NCI-H187 (cell line): ENCODE data around the gene FBRSL1.
"Not testable (repeated sequence)": the region's sequence is repeated elsewhere in the genome, so short reads cannot be mapped to it uniquely, and the experiment has no call there.

Experiments used
- DNase-seq, 2 experiments: peaks; one replicate each; lab custom pipeline; 2025; lab: John Stamatoyannopoulos, UW

FBRSL1 gene

DNA sequence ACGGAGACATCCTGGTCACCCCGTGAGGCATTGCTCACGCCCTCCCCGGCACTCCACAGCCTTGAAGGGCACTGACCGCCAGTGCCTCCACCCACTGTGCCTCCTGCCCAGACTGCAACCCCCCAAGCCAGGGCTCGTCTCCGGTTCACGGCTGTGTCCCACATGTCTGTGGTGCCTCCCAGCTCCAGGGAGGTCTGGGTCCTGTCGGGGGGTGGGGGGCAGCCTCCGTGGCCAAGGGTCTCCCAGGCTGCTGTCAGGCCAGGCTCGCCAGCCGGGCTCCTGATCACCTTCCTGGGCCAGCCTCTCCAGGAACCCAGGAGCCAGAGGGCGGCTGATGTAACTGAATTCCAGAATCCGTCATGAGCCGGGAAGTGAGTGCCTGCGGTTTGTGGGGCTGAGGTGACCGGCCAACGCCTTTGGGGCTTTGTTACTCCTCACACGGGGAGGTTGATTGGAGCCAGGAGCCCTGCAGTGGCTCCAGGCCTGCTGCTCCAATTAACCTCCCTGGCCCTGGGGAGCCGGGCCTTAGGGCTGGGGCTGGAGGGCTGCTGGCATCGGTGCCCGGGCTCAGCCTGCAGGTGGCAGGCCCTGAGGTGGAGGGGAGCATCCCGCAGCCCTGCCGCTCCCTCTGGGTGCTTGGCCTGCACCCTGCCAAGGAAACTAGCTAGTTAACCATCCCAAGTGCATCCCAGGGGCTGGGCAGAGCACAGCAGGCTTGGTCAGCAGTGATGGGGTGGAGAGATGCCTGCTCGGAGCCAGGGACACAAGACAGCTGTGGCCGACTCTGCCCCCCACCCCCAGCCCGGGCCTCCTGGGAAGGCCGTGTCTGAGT lies 36.4 kb upstream of the FBRSL1 start:
- DNase-seq, result no peak

DNA sequence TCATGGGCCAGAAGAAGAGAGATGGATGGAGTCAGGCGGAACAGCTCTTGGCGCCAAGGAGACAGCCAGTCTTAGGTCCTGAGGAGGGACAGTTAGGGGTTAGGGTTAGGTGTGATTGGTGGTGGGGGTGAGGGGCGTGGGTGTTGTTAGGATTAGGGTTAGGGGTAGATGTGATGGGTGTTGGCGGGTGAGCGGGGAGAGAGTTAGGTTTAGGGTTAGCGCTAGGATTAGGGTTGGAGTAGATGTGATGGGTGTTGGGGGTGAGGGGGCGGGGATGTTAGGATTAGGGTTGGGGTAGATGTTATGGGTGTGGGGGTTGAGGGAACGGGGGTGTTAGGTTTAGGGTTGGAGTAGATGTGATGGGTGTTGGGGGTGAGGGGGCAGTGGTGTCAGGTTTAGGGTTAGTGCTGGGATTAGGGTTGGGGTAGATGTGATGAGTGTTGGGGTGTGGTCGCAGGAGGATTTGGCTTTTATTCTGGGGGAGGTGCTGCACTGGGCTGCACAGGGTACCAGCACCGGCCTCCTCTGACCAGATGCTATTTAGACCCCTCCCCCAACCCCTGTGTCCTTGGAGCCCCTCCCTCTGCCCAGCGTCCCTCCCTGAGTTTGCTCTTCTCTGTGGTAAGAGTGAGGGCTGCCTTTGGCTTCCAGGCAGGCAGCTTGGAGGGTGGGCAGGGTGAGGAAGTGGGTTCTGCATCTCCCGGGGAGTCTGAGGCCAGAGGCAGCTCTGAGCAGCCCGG lies 35.6 kb upstream of the FBRSL1 start:
- DNase-seq, result no peak

DNA sequence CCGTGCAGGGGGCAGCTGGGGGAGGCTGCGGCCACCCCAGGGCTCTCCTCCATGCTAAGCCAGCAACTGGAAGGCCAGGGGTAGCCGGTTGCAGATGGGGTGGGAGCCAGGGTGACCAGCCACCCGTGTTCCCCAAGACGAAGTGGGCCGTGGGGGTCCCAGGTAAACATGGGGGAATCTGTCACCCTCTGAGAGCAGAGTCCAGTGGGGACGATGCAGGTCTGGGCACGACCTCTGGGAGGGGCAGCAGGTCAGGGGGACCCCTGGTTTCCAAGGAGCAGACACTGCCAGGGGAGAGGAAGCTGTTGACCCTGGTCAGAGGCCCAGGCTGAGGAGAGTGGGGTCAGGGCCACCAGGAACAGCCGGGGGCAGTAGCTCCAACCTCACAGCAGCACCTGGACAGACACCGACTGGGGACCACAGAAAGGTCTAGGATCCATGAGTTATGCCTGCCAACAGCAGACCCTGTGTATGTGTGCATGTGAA lies 35.0 kb upstream of the FBRSL1 start:
- DNase-seq, result no peak

DNA sequence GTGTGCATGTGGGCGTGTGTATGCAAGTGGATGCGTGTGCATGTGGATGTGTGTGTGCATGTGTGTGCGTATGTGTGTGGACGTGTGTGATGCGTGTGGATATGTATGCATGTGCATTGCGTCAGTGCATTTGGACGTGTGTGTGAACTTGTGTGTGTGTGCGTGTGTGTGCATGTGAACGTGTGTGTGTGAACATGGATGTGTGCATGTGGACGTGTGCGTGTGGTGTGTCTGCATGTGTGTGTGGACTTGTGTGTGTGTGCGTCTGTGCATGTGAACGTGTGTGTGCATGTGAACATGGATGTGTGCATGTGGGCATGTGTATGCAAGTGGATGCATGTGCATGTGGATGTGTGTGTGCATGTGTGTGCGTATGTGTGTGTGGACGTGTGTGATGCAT lies 34.4 kb upstream of the FBRSL1 start:
- no peak for DNase-seq

DNA sequence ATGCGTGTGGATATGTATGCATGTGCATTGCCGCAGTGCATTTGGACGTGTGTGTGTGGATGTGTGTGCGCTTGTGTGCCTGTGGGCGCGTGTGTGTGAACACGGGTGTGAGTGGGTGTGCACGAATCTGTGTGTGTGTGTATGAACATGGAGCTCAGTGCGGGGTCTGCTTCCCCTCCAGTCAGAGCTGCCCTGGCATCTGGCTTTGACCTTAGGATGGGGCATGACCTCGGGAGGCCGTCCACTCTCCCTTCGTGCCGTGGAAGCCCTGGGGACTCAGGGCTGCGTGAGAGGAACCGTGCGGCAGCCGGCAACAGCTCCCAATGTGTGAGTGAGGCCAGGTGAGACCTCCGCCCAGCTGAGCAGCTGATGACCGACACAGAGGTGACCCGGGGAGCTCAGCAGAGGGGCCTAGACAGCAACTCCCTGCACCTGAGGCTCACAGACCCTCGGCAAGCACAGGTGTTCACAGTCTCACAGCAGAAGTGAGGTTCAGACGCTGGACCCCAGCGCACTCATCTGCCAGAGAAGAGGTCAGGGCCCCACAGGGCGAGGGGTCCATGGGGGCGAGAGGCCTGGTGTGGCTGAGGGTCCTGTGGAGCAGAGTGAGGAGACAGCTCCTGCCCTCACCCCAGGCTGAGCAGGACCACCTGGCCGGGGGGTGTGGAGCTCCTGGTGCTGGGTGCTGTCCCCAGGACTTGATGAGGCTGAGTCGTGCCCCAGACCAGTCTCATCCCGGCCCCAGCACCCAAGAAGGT lies 33.6 kb upstream of the FBRSL1 start:
- no peak for DNase-seq

DNA sequence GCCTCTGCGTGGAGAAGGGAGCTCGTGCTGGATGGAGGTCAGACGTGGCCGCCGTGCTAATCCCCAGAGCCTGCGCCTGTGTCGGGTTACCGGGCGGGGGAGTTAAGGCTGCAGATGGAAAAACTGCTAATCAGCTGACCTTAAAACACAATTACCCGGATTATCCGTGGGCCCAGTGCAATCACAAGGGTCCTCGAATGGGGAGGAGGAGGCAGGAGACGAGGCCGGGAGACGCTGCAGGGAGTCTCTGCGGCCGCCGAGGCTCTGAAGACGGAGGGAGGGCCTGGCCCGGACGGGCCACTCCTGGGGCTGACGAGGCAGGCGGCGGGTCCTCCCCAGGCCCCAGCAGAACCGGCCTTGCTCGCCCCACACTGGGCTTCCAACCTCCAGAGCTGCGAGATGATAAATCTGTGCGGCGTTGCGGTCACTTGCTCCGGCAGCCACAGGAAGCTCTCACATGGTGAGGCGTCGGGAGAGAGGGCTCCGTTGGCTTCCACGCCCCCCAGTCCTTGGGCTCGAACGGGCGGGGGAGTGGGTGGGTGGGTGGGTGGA lies 32.9 kb upstream of the FBRSL1 start:
- DNase-seq, result no peak

DNA sequence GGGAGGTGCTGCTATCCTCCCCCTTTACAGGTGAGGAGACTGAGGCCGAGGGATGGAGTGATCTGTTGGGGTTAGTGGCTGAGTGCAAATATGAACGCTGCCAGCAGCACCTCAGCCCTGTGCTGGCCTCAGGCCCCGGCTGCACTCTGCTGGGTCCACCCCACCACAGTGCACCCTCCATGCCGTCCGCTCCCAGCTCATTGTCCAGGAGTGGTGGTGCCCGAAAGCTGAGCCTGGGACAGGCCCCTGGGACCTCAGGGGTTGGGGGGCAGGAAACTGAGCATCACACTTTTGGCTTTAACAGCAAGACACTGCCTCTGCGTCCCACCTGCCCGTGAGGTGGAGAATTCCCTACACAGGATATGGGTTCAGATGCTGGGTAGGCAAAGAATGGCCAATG lies 31.5 kb upstream of the FBRSL1 start:
- no peak for DNase-seq

DNA sequence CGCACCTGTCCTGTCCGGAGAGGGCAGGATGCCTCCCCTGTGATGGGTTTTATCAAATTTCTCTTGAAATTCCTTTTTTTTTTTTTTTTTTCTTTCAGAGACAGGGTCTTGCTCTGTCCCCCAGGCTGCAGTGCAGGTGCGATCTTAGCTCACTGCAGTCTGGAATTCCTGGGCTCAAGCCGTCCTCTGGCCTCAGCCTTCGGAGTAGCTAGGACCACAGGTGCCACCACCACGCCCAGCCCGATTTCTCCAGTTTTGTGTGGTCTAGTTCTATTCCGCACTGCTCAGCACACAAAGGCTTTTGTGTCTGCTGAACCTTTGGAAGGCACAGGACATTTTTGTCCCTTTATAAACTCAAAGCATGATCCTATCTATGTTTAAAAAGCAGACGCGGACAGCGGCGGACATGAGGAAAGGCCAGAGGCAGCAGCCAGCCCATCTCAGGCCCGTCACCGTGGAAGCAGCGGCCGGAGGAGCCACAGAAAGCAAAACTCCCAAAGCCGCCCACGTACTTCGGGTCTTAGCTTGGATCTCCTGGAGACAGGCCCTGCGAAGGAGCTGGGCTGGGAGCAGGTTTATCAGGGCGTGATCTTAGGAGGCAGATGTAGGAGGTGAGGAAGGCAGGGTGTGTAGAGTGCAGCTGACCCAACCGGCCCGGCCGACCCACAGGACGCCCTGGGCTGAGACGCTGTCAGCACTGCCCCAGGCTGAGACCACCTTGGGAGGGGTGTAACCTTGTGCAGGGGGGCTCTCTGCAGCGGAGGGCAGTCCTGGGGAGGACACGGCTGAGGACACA lies 30.9 kb upstream of the FBRSL1 start:
- no peak for DNase-seq

DNA sequence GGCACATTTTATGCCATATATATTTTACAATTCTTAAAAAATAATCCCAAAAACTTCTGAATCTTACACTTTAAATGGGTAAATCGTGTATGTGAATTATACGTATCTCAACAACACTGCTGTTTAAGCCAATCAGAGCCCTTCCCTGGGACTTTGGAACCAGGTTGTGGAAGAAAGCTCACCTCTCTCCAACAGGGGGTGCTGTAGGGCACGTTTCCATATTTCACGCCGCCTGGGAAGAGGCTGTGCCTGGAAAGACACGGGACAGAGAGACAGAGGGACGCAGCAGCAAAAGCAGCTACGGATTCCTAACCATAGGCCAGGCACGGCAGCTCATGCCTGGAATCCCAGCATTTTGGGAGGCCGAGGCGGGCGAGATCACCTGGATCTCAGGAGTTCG lies 29.4 kb upstream of the FBRSL1 start:
- no peak for DNase-seq

DNA sequence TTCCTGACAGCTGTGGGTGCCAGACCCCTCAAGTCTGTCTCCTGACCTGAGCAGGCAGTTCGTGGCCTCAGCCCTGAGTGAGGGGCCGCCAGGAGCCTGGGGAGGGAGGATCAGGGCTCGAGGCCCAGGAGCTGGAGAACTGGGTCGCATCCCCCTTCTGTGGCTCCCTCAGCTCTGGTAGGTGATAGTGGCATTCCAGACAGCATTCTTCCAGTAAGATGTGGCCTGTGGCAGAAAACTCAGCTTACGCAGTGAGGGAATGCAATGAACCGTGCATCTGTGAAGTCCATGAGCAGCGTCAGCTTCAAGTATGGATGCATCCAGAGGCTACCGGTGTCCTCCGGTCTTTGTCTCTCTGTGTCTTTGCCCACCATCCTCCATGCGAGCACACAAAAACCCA lies 28.4 kb upstream of the FBRSL1 start:
- DNase-seq, result no peak

DNA sequence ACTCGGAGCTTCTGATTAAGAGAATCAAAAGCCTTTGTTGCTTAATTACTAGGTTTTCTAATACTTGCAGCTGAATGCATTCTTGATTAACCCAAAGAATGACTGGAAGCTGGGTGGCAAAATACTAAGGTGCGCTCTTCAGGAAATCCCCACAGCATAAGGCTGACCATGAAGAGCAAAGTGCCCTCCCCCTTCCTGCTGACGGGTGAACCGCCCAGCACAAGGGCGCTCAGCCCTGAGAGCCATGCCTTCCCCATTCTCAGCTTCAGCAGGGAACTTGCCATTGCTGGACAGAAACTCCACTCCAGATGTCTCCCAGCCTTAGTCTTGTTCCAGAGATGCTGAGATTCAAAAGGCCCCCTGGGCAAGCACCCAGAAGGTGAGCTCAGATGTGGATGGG lies 27.2 kb upstream of the FBRSL1 start:
- no peak for DNase-seq

DNA sequence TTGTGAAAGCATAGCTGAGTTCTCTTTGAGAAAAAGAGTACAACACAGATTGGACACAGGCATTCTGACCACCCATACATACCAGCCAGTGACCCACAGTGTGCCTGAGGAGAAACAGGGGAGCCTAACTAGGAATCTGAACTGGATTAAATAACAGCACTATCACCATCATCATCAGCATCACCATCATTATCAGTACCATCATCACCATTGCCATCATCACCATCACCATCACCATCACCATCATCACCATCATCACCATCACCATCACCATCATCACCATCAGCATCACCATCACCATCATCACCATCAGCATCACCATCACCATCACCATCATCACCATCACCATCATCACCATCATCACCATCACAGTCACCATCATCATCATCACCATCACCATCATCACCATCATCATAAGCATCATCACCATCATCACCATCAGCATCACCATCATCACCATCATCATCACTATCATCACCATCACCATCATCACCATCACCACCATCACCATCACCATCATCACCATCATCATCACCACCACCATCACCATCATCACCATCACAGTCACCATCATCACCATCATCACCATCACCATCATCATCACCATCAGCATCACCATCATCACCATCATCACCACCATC lies 26.5 kb upstream of the FBRSL1 start:
- not testable (repeated sequence) for DNase-seq

DNA sequence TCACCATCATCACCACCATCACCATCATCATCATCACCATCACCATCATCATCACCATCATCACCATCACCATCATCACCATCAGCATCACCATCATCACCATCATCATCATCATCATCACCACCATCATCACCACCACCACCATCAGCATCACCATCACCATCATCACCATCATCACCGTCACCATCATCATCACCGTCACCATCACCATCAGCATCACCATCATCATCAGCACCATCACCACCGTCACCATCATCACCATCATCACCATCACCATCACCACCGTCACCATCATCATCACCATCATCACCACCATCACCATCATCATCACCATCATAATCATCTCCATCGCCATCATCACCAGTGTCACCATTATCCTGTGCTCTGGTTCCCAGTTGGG lies 25.6 kb upstream of the FBRSL1 start:
- not testable (repeated sequence) for DNase-seq

DNA sequence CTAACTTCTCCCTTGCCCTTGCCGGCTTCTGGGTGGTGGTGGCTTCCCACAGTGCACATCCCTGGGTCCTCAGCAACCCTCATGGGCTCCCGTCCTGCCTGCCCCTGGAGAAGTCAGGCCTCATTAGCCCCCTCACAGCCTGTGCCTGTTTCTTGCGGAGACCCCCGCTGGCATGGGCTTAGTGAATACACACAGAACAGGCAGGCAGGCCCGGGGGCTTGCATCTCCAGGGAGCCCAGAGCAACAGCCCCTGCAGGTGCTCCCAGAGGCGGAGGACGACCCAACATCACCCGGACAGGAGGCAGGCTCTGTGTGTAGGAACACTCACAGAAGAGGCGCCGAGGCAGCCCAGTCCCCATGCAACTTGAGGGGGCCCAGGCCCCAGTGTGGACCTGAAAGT lies 25.1 kb upstream of the FBRSL1 start:
- no peak for DNase-seq

DNA sequence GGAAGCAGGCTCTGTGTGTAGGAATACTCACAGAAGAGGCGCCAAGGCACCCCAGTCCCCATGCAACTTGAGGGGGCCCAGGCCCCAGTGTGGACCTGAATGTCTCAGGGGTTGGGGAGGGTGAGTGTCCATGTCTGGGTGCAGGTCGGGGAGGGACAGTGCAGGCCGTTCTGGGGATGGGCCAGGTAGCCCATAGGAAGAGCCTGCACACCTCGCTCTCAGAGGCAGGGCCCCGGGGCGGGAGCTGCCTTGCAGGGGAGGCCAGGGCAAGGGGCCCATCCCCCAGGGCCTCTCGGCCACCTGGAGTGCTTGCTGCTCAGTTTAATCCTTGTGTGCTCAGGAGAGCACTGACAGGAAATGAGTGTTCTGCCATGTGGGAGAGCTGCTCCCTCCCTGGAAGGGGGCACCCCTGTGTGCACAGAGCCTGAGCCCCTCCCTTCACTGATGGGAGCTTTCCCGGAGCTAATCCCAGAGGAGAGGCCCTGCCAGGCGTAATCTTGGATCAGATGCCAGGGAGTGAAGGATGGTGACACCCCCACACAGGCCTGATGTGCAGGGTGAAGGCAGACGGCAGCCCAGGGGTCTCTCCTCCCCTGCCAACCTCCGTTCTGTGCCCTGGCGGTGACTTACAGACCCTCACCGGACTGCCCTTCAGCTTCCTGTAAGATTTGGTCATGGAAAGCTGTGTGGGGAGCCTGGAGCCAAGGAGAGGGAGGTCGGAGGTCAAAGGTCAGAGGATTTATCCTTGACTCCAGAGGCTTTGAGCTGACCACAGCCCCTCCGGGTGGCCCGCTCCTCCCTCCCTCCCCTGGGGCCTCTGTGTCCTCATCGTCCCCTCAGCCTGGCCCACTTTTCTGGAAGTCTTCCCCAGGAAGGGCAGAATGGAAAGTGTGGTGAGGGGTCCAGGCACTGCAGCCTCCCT lies 24.4 kb upstream of the FBRSL1 start:
- DNase-seq, result no peak

DNA sequence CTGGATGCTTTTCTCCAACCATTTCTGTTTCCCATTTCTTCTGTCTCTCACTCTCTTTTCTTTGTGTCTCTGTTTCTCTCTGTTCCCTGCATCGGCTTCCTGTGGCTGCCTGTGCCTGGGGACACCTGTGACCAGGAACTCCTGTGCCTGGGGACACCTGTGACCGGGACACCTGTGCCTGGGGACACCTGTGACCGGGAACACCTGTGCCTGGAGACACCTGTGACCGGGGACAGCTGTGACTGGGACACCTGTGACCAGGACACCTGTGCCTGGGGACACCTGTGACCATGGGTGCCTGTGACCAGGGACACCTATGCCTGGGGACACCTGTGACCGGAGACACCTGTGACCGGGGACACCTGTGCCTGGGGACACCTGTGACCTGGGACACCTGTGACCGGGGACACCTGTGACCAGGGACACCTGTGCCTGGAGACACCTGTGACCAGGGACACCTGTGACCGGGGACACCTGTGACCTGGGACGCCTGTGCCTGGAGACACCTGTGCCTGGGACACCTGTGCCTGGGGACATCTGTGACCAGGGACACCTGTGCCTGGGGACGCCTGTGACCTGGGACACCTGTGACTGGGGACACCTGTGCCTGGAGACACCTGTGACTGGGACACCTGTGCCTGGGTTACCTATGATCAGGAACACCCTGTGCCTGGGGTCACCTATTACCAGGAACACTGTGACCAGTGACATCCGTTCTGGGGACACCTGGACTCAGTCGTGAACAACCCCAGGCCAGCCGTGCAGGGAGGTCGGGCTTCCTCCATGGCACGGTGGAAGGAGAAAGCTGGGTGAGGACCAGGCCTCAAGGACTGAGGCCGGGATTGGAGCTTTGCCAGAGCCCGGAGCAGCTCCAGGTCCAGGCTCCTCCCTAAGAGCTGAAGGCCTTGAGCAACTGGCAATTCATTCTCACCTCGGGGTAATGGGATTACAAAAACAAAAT lies 23.4 kb upstream of the FBRSL1 start:
- DNase-seq, result no peak

DNA sequence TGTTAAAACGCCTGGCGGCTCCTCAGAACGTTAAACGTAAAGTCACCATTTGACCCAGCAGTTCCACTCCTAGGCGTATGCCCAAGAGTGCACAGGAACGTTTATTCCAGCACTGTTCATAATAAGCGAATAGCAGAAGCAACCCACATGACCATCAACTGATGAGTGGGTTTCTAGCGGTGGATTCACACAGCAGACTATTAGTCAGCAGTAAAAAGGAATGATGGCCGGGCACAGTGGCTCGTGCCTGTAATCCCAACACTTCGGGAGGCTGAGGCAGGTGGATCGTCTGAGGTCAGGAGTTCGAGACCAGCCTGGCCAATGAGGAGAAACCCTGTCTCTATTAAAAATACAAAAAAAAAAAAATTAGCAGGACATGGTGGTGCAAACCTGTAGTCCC lies 22.4 kb upstream of the FBRSL1 start:
- DNase-seq, result no peak

DNA sequence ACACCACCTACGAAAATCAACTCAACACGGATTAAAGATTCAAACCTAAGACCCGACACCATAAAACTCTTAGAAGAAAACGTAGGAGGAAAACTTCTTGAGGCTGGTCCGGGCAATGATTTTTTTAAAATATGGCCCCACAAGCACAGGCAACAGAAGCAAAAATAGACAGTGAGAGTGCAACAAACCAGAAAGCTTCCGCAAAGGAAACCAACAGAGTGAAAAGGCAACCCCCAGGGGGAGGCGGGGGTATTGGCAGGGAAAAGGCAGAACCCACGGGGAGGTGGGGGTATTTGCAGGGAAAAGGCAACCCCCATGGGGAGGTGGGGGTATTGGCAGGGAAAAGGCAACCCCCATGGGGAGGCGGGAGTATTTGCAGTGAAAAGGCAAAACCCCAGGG lies 20.5 kb upstream of the FBRSL1 start:
- DNase-seq, result no peak

DNA sequence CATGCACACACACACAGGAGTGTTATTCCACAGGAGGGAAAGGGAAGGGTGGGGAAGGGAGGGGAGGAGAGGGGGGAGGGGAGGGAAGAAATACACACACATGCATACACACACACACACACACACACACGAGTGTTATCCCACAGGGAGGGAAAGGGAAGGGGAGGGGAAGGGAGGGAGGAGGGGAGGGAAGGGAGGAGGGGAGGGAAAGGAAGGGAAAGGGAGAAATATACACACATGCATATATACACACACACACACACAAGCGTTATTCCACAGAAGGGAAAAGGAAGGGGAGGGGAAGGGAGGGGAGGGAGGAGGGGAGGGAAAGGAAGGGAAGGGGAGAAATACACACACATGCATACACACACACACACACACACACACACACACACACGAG lies 19.6 kb upstream of the FBRSL1 start:
- no peak for DNase-seq
